GM19238 (cell line): Measurements from ENCODE around the gene DDN.
A peak's percentile ranks its signal among the peaks of the same experiment; 100 is the strongest.

Experiments
- DNase-seq: peaks from one replicate; pipeline ENCODE4 v3.0.0; 2011; ENCODE audit warnings: low spot score; ENCODE audit not compliant: insufficient read length

DDN gene

GRCh38 chr12:48982397-48983080 lies 16.6 kb downstream of the DDN start:
- DNase-seq = no peak

- no peak for DNase-seq
Measured at GRCh38 chr12:48981757-48982157, 17.4 kb downstream of the DDN start.

DNA sequence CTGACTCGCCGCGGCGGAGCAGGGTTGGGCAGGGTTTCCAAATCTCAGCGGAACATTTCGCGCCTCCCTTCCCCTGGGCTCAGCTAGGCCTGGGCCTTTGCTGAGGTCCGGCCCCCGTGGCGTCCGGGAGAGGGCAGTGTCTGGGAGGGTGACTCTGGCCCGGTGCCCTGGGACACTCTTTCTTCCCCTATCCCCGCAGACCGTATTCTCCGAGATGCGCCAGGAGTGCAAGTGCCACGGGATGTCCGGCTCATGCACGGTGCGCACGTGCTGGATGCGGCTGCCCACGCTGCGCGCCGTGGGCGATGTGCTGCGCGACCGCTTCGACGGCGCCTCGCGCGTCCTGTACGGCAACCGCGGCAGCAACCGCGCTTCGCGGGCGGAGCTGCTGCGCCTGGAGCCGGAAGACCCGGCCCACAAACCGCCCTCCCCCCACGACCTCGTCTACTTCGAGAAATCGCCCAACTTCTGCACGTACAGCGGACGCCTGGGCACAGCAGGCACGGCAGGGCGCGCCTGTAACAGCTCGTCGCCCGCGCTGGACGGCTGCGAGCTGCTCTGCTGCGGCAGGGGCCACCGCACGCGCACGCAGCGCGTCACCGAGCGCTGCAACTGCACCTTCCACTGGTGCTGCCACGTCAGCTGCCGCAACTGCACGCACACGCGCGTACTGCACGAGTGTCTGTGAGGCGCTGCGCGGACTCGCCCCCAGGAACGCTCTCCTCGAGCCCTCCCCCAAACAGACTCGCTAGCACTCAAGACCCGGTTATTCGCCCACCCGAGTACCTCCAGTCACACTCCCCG lies 18.0 kb downstream of the DDN start:
- DNase-seq = no peak

DNA sequence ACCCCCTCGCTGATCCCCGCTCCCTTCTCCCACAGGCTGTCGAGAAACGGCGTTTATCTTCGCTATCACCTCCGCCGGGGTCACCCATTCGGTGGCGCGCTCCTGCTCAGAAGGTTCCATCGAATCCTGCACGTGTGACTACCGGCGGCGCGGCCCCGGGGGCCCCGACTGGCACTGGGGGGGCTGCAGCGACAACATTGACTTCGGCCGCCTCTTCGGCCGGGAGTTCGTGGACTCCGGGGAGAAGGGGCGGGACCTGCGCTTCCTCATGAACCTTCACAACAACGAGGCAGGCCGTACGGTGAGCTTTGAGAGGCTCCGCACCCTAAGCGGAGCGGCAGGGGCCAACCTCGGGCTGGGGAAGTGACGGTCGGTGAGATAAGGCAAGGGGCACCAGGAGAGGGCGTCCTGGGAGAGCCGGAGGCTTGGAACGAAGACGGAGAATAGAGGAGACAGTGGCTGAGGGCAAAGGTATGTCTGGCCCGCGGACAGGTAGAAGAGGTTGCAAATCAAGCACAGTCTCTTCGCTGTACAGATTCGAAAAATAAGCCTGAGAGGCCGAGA lies 18.7 kb downstream of the DDN start:
- DNase-seq = no peak

DNA sequence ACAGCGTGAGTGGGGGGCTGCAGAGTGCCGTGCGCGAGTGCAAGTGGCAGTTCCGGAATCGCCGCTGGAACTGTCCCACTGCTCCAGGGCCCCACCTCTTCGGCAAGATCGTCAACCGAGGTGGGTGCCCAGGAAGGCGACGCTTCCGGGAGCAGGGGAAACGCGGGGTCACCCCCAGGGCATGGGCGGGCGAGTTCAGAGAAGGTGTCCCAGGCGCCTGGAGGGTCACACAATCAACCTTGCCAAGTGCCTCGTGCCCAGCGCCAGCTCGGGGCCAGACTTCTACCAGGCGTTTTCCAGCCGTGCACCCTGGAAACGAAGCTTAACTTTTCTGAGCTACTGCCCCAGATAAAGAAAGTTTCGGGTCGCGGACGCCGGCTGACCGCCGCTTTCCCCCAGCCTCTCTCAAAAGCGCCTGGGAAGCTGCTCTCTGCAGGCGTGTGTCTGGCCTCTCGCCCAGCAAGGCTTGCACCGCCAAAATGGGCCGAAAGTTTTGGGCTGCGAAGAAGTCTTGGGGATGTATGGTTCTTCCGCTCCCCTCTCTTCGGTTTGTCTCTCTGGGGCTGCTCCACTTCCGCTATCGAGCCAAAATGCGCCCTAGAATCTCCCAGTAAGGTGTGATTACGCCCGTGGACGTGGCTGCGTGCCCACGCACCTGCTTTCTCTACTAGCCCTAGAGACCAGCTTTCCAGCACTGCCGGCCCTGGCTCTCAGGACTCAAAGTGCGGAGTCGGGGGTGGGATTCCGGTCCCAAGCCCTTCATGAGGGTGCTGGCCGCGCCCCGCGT lies 19.4 kb downstream of the DDN start:
- no peak for DNase-seq

DNA sequence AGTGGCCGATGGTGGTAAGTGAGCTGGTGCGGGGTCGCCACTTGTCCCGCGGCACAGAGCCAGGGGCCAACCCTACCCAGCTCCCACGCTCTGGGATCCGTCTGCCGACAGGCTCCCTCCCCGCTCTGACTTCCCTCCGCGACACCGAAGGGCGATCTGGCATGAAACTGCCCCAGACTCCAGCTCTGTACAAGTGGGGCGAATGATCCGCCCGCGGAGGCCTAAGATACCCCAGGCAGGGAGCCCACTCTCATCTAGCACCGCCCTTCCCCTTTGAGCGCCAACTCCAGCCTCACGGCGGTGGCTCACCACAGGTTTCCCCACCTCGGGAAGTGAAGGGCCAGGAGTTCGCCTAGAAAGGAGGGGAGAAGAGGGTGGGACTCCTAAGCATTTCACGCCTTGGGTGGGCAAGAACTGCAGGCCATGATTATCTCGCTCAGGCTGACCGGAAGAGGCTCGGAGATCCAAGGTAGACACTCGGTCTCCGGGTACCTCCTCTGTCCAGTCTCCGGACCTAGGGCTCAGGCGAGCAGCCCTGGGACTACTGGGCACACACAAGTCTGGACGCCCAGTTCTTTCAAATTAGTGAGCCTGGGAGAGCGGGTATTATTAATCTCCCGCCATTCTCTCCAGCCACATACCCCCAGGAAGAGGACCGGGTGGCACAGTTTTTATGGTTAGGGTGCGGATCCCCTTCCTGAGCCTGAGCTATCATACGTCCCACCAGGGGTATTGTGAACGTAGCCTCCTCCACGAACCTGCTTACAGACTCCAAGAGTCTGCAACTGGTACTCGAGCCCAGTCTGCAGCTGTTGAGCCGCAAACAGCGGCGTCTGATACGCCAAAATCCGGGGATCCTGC lies 20.2 kb downstream of the DDN start:
- no peak for DNase-seq

- DNase-seq = no peak
Measured at GRCh38 chr12:48978291-48978740, 20.9 kb downstream of the DDN start, which contains the start of gene WNT1. Gene WNT1, plus strand, starts transcription at chr12:48978322. Its CDS starts 329 bp downstream, at chr12:48978651.

GRCh38 chr12:48977290-48978281 lies 21.6 kb downstream of the DDN start:
- peak; percentile 85 for DNase-seq

DNA sequence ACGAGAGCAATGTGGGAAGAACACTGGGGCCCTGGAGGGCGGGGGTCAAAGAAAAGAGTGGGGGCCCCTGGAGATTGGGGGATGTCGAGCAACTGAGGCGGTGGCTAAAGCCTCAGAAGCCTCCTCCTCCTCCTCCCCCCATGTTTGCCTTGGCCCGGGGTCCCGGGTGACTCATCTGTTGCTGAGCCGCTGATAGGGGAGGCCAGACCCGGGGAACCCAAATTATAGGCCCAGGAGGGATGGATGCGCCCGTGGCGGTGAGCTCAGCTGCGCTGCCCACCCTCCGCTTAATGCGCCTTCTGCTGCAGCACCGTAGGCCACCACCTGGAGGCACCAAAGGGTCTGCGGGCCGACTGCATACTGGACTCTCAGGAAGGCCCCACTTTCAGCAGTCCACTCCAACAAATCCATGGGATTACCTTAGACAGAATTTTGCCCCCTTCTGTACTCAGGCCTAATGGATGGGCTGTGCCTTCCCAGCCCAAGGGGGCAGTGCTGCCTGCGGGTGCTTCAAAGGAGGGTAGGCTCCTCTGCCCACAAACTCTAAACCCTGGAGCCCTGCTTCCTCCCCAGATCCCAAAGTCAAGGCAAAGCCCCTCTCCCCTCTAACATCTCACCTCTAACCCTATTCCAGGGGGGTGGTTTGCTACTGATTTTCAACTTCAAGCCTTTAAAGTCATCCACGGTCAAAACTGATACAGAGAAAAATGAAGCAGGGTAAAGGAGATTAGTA lies 25.1 kb downstream of the DDN start:
- DNase-seq = no peak

- DNase-seq = no peak
Measured at GRCh38 chr12:48973531-48973930, 25.6 kb downstream of the DDN start.

- no peak for DNase-seq
Measured at GRCh38 chr12:48972952-48973483, 26.2 kb downstream of the DDN start.

DNA sequence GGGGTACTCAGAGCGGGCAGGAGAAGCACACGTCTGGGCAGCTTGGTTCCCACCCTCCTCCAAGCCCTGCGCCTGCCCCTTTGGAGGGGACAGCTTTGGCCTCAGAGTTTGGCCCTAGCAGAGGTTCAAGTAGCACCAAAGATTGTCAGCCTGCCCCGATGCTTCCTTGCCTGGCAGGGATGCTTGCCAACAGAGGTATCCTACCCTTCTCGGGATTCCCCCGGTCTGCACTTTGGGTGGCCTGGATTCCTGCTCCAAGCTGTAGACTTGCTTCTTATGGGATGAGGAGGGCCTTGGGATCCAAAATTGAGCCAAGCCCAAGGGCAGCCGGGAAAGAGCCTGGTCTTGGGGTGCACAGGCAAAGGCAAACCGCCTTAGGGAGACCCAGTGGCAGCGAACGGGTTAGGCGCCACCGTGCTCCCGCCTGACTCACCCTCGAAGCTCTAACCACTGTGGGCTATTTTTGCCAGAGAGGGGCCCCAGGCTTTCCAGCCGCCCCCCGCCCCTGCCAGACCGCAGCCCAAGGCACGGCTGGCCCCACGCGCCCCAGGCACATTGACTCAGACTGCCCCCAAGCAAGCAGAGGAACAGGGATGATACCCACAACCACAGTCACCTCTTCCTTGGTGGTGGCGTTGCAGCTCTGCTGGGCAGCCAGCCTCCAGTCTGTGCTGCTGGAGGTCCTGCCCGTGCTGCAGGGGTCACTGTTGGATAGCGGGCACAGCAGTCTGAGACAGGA lies 26.8 kb downstream of the DDN start:
- DNase-seq = no peak

DNA sequence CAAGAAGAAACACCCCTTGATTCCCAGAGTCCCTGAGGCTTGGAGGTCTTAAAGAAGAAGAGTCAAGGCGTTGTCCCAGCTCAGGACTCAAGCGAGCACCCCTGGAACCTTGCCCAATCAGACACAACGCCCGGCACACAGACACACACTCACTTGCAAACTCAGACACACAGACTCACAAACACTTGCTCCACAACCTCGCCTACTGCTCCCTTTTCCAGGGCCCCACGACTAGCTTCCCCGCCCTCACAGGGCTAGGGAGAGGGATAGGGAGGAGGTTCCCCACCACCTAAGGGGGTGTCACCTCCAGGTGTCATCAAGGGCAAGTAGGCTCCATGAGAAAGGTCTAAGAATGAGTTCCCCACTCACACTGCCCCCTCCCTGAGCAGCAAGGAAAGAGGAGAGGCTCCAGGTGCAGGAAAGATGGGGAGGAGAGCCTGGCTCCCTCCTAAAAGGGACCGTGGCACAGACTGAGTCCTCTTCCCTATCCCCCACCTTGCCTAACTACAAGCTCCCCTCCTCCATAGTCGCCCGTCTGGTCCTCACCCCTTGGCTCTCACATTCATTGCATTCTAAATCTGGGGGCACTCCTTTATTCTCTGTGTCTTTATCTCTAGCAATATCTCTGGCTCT lies 28.4 kb downstream of the DDN start:
- DNase-seq = no peak

DNA sequence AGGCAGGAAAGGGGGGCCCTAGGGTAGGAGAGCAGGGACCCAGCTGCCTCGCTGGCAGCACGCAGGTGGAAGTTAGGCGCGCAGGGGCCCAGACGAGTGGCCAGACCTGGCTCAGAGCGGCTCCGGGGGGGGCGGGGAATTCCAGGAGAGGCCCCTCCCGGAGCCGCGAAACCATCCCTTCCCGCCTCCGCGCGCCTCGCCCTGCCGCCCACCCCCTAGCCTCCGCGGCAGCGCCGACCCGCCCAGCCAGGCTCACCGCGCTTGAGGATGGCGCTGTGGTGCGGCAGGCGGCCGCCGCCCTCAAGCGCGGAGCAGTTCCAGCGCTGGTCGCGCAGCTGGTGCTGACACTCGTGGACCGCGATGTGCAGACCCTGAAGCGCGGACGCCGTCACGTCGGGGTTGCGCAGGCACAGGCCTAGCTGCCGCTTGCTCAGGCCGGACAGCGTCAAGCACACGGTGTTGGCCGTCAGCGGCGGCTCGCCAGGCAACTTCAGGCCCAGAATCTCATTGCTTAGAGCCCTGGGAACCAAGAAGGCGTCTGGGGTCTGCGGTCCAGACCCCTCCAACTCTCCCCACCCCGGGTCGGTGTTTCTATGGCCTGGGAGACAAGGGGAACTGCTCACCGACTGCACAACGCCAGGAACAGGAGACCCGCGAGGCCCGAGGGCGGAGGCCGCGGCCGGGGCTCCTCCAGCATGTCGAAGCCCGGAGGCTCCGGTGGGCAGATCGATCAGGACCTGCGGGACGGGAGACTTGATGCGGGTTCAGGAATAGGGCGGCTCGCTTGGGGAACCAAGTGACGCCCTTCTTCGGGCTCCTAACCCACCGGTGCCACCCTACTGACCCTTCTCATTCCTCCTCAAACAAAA lies 29.1 kb downstream of the DDN start:
- DNase-seq = no peak

GRCh38 chr12:48969160-48969771 lies 29.9 kb downstream of the DDN start:
- DNase-seq = no peak

DNA sequence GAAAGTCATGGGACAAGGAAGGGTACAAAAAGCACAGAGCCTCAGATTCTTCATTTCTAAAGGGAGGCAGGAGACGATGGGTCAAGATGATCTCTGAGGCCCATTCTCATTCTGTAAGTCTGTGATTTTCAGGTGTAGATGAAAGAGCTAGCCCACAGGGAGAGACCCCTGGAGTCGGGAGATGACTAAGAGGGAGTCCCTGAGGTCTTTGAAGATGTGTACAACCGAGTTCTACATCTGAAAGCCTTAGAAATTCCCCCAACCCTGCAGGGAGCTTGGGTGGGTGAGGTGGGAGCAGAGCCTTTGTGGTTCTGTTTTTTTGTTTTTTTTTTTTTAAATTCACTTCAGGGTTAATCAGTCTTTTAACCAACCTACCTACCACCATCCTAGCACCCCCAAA lies 30.7 kb downstream of the DDN start:
- DNase-seq = no peak
